GM12801 (cell line): ENCODE data around the gene PCDH9.

Source experiments
- CTCF ChIP-seq: IDR thresholded peaks from one replicate; pipeline ENCODE4 v1.5.1; 2011; ENCODE audit warnings: control low read depth; ENCODE audit not compliant: insufficient read length; ENCODE audit errors: extremely low read depth

The PCDH9 gene

GRCh38 chr13:66520511-66521355, 709.4 kb downstream of the PCDH9 start:
- no peak for TF ChIP-seq CTCF

GRCh38 chr13:66519259-66519658, 710.9 kb downstream of the PCDH9 start:
- TF ChIP-seq CTCF: no peak

GRCh38 chr13:66518068-66518467, 712.1 kb downstream of the PCDH9 start:
- TF ChIP-seq CTCF: no peak

GRCh38 chr13:66513728-66514127, 716.4 kb downstream of the PCDH9 start:
- no peak for TF ChIP-seq CTCF

GRCh38 chr13:66509175-66509574, 721.0 kb downstream of the PCDH9 start:
- no peak for TF ChIP-seq CTCF

- TF ChIP-seq CTCF: no peak
Measured at GRCh38 chr13:66508153-66508909, 721.8 kb downstream of the PCDH9 start.

GRCh38 chr13:66506979-66507378, 723.2 kb downstream of the PCDH9 start:
- no peak for TF ChIP-seq CTCF
